Kasumi-1 (cell line): ENCODE measurements around the gene CH25H.

ENCODE experiments used
- DNase-seq, 2 experiments: peaks; one replicate each; lab custom pipeline; 2025; lab: John Stamatoyannopoulos, UW

The CH25H gene

GRCh38 chr10:89233033-89233432 is 25.9 kb upstream of the CH25H start:
- DNase-seq, result no peak

DNA sequence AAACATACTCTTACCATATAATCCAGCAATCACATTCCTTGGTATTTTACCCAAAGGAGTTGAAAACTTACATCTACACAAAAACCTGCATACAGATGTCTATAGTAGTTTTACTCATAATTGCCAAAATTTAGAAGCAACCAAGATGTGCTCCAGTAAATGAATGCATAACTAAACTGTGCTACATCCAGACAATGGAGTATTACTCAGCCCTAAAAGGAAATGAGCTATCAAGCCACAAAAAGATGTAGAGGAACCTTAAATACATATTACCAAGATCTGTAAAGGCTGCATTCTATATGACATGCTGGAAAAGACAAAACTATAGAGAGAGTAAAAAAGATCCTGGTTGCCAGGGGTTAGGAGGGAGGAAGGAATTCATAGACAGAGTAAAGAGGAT is 21.8 kb upstream of the CH25H start:
- no peak for DNase-seq

DNA sequence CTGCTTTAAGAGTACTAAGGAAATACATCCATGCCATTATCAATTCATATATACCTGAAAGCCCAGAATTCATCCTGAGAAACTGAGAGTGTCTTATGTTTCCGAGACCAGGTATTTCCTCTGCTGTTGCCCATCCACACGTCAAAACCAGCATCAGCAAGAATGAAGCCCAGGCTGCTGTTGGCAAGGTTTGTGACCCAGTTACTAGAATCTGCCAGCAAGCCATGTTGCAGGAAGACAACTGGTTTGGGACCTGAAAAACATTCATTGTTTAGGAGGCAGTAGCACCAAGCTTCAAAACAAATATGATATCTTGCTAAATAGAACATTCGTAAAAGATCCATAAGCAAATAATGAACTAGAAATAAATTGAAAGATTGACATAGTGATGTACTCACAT is 21.0 kb upstream of the CH25H start:
- DNase-seq, result no peak

DNA sequence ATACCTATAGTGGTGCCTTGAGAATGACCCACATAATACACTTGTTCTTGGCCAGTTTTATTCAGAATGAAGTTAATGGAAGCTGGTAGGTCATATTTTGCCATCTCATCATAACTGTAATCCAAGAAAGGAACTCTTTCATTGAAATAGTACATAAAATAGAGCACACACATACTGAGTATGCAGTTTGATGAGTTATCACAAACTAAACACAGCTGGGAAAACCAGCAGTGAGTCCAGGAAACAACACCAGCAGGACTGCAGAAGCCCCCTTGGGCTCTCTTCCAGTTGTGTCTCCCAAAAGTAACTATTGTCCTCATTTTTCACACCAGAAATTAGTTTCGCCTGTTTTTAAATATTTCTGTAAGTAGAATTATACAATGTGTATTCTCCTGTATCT is 19.8 kb upstream of the CH25H start:
- DNase-seq, result no peak

DNA sequence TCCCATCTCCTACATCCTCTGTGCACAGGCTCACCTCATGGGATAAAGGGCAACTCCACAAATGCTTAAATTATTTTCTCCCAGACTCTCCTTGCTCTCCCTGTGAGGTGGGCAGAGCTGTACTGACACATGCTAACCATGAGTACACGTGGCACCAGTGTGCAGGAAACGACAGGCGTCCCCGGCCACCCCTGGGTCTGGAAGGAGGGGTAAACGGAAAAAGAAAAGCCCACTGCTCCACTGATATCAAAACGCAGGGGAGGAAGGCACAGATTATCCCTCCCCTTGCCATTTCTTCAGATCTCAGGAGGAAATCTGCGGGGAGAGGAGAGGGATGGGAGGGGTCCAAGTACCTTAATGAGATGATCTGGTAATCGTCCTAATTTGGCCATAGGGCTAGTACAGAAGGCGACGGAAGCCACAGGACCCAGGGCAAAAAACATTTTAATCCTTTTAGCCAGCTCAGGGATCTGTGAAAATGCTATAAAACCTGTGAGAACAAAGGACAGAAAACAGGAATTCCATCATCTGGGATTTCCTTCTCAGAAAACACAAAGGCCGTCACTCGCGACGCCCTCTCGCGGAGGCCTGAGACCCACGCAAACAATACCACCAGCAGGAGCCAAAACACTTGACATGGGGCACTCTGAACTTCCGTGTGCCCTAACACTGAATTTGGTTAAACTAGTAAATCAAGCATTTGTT is 17.8 kb upstream of the CH25H start:
- DNase-seq, result no peak

GRCh38 chr10:89221919-89222318 is 14.8 kb upstream of the CH25H start:
- no peak for DNase-seq

GRCh38 chr10:89219513-89220218 is 12.5 kb upstream of the CH25H start:
- no peak for DNase-seq

DNA sequence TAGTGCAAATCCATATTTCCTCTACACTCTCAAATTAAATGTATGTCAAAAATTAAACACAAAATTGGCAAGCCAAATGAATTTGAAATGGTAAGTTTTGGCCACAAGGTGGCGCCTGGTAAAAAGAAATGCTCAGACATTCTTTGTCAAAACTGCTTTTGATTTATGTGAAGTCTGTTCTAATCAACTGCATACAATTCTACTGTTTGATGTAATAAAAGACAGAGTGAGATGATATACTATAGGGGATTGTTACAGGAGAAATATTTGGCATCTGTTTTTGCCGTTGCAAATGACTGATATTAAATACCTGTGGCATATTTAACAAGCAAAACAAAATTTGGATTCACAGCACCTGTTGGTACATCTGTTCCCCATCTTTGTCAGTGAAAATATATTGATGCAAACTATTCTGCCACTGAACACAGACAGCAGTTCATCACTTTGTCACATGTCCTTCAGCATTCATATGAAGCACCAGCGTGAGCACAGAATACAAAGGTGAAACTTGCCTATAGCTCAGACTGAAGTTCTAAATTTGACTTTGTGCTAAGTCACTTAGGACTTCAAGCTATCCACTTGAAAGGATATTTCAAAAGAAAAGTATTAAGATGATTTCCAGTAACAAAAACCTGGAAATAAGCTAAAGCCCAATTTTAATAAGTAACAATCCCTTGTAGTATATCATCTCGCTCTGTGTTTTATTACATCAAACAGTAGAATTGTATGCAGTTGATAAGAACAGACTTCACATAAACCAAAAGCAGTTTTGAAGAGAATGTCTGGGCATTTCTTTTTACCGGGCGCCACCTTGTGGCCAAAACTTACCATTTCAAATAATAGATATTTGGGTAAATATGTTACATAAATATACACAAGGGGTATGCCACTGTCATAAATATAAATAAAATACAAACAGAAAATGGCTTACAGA is 10.2 kb upstream of the CH25H start:
- peak; percentile 79 to 87 for DNase-seq

- no peak for DNase-seq
Observed at GRCh38 chr10:89216056-89216455, 8.9 kb upstream of the CH25H start.

DNA sequence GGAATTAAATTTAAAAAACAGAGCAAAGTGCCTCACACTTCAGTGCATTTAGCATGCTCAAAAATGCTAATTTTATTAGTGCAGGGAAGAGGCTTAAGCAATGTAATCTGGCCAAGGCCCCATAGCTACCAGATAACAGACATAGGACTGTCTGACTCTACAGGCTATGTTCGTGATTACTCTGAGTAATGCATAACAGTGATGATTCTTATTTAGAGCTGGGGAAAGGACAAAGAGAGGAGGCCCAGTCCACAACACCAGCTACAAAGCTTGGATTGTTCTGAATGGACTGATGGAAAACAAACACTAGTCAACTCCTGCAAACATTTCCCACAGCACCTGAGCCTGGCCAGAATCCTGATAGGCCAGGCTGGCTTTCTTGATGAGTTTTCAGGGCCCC is 8.4 kb upstream of the CH25H start:
- no peak for DNase-seq

GRCh38 chr10:89214566-89215165 is 7.5 kb upstream of the CH25H start:
- DNase-seq, result no peak

DNA sequence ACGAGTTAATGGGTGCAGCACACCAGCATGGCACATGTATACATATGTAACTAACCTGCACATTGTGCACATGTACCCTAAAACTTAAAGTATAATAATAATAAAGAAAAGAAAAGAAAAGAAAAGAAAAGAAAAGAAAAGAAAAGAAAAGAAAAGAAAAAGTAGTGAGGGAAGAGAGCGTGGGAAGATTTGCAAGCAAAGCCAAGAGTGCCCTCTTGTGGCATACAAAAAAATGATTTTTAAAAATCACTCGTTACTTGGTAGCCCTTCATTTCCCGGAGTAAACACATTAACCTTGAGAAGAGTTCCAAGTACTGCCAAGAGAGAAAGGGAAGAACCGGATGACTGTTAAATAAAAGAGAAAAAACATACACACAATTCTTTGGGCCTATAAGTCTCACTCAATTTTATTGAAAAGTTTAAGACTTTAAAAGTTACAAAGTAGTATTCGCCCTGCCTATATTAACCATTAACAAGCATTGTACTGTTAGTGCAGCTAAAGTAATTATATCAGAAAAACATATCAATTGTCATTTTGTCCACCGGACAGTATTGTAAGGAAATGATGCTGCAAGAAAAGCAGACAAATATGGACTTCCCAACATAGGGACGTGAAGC is 6.2 kb upstream of the CH25H start:
- DNase-seq, result peak; percentile 82 to 87

DNA sequence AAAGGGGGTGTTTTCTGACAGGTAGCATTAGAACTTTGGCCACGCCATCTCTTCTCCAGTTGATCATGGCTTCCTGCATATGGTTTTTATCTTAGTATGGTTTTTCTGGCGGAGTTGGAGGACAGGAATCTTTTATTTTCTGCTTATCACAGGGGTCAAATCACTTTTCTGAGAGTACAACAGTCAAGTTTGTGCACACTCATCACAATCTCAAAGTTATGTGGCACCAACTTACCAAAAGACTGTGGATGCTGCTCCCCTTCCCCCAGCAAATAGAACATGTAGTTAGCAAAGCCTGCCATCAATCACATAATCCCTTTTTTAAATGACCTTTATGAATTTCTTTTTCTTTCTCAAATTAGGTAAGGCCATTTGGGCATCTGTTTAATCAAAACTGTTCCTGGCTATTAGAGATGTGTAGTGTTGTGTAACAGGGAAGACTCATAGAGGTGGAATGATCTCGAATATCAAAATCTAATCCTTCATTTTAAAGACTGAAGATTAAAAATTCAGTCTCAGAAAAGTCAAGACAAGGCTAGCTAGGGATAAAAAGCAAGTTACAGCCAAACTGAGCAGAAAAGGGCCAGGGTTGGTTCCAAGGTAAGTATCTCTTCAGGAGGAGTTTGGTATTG is 3.8 kb upstream of the CH25H start:
- no peak for DNase-seq

DNA sequence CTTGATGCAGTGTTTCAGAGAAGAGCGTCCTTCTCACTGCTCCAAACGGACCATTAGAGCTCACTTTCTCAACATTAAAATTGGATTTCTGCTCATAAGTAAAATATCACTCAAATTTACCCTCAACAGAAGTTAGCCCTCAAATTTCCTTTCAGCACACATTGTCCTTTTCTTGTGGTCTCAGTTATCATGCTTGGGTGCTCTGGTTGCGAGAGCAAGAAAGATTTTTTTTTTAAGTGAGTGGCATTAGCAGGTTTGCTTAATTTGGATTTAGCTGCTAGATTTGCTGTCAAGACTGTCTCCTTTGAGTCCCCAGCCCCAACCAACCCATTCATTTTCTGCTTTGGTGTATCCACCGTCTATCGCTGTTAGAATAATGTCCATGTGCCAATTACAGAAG is 2.6 kb upstream of the CH25H start:
- DNase-seq, result no peak

- DNase-seq, result no peak
Observed at GRCh38 chr10:89207801-89208551, 859 bp upstream of the CH25H start.

- DNase-seq, result no peak
Observed at GRCh38 chr10:89206402-89207180, 526 bp downstream of the CH25H start.

GRCh38 chr10:89204621-89205185 is 2.4 kb downstream of the CH25H start:
- peak in 1 of 2 experiments; percentile 15 for DNase-seq

DNA sequence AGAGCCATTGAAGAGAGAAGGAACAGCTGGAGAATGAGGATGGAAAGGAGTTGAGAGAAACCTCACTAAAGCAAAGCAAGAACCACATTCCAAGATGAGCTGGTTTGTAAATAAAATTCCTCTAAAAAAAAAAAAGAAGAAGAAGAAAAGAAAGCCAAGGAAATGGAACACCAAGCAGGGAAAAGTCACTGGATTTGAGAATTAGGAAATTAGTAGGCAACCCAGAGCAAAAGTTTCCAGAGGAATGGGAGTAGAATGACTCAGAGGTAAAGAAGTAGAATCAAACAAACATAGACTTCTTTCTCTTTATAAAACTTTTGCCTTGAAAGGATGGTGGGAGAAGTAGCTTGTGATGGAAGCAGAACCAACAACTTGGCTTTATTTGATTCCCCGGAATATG is 3.9 kb downstream of the CH25H start:
- DNase-seq, result no peak

GRCh38 chr10:89202033-89202425 is 5.1 kb downstream of the CH25H start:
- no peak for DNase-seq
